Kidney epithelial cell (primary cell): Measurements from ENCODE around the gene GPR26. TPM values are rescaled to one million over a fixed set of nuclear protein-coding genes. Genes with fewer than 3 reads are reported as not detected.

Experiments
- DNase-seq: peaks from one replicate; pipeline ENCODE4 v3.0.0-alpha.2; 2010; ENCODE audit warnings: low read depth
- H3K27me3 ChIP-seq: 2 replicates; pipeline ENCODE4 v1.6.0; 2011; ENCODE audit warnings: low read length; ENCODE audit not compliant: control insufficient read depth, insufficient read depth
- H3K36me3 ChIP-seq: 2 replicates; pipeline ENCODE4 v1.5.1; 2011; ENCODE audit warnings: low read length; ENCODE audit not compliant: control insufficient read depth, insufficient read depth
- H3K4me3 ChIP-seq: 2 replicates; pipeline ENCODE4 v1.5.1; 2011; ENCODE audit warnings: low read depth, mild to moderate bottlenecking, control low read depth, low read length
- CTCF ChIP-seq: IDR thresholded peaks from 2 replicates; pipeline ENCODE4 v1.5.1; 2011; ENCODE audit warnings: mild to moderate bottlenecking, moderate library complexity, low read length, control low read depth, inconsistent platforms; ENCODE audit not compliant: insufficient read depth, poor library complexity, severe bottlenecking
- total RNA-seq: library from RNA; depleted of rRNA; stranded (reverse); fragments of >200 nt; gene quantifications from 2 replicates; pipeline ENCODE4 v1.2.3, GENCODE V29; 2015

GPR26 gene
- total RNA-seq, 1 donor from 2014 or later, result 0.71 TPM

DNA sequence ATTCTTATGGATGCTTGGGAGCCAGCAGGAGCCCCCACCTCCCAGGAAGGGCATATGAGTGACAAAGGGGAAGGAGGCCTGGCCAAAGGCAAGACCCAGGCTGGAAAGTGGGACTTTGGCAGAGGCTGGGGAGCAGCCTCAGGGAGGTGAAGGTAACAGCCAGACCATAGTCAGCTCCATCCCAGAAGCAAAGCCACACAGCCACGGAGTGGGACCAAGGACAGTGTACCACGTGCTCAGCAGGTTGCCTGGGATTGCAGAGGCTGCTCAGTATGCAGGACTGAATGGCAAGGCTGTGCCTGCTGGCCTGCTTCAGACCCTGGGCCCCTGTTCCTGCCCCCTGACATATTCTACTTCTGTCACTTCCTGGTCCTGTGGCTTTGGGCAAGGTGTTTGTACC lies 17.6 kb upstream of the GPR26 start:
- Histone ChIP-seq H3K36me3 (no peaks in the 10 kb centered on the region), H3K27me3 (no peaks in the 10 kb centered on the region), H3K4me3 (no peak overlapping the region)
- TF ChIP-seq CTCF, result no peak
- DNase-seq, result no peak

- TF ChIP-seq CTCF, result no peak
- DNase-seq, result no peak
- Histone ChIP-seq H3K36me3 (no peaks in the 10 kb centered on the region), H3K4me3 (no peak overlapping the region), H3K27me3 (no peaks in the 10 kb centered on the region)
These were observed 16.5 kb upstream of the GPR26 start for GRCh38 chr10:123649676-123650075.

DNA sequence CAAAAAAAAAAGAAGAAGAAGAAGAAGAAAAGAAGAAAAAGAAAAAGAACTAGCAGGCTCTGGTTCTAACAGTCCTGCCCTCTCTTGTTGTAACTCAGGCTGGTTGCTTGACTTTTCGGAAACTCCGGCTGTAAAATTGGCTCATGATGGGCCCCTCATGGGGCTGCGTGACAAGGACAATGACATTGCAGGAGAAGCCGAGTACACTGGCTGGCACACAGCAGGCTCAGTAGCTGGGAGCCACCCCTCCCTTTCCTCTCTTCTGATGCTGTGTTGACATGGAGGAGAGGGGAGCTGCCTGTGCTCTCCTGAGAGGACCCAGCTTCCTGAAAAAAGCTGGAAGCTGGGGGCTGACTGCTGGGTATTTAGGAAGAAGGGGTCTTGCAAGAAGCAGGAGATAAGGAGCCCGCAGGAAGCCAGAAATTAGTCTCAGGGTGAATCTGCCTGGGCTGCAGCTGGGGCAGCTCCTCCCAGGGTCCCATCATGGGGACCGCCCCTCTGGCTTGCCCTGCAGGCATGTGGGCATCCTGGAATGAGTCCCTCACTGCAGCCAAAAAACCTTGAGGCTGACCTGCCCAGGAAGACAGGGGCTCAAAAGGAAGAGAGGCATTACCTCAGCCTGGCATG lies 14.6 kb upstream of the GPR26 start:
- TF ChIP-seq CTCF, result no peak
- H3K4me3 ChIP-seq, result no peak overlapping the region
- DNase-seq, result no peak
- H3K36me3 ChIP-seq, result no peaks in the 10 kb centered on the region
- no peaks in the 10 kb centered on the region for H3K27me3 ChIP-seq

DNA sequence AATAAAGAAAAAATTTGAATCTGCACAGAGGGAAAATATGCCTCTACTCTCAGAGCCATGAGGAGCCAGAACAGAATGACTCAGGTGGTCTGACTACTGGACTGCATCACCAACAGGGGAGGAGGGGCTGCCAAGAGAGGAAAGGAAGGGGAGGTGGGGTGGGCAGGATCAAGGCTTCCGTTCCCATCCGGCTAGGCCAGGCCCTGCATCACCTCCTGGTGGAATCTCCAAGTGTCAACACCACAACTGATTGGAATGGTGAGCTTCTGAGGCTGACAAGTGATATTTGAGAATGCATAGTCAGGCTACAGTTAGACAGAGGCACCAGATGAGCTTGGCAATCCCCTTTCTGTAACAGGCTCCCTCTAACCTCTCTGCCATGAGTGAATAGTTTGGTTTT lies 10.4 kb upstream of the GPR26 start:
- DNase-seq, result no peak
- TF ChIP-seq CTCF, result no peak
- H3K36me3 ChIP-seq, result no peaks in the 10 kb centered on the region
- H3K4me3 ChIP-seq, result no peak overlapping the region
- no peaks in the 10 kb centered on the region for H3K27me3 ChIP-seq

DNA sequence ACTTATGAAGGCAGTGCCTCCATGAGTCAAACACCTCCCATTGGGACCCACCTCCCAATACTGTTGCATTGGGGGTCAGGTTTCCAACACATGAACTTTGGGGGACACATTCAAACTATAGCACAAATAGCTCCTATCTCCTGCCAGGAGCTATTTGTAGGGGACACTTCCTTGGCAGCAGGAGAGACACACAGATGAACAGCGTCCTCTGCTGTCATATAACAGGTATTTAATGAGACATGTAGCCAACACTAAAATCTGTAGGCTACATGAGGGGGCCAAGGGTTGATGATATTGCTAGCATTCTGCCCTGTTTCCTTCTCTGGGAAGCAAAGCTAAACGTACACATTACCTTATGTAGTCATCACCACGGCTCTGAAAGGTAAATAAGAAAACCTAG lies 2.6 kb upstream of the GPR26 start:
- no peak for DNase-seq
- Histone ChIP-seq H3K27me3 (peaks cover 22% of the 10 kb centered on the region), H3K36me3 (no peaks in the 10 kb centered on the region), H3K4me3 (no peak overlapping the region)
- TF ChIP-seq CTCF, result no peak
